HG02938 (cell line): ENCODE data around the gene SYT7.
"Not testable (repeated sequence)": the region's sequence is repeated elsewhere in the genome, so short reads cannot be mapped to it uniquely, and the experiment has no call there.

Experiments
- ATAC-seq: cut with Tn5 transposase; IDR thresholded peaks from one replicate; pipeline ENCODE4 v1.9.1; 2021; ENCODE audit warnings: mild to moderate bottlenecking, moderate library complexity; ENCODE audit not compliant: unreplicated experiment

SYT7 gene

GRCh38 chr11:61581030-61581928 is at the start of gene SYT7:
TSS of gene SYT7 (minus strand) at chr11:61581076. CDS start at chr11:61580820, 256 bp downstream.
- peak; percentile 85 for ATAC-seq

- no peak for ATAC-seq
Measured at GRCh38 chr11:61630089-61630488, 49.2 kb upstream of the SYT7 start.

GRCh38 chr11:61629082-61629833 is 48.4 kb upstream of the SYT7 start:
- ATAC-seq: no peak

- no peak for ATAC-seq
Measured at GRCh38 chr11:61628662-61628970, 47.7 kb upstream of the SYT7 start.

GRCh38 chr11:61627850-61628661 is 47.2 kb upstream of the SYT7 start:
- ATAC-seq: no peak

GRCh38 chr11:61626580-61627380 is 45.9 kb upstream of the SYT7 start:
- ATAC-seq: no peak

GRCh38 chr11:61625525-61625924 is 44.6 kb upstream of the SYT7 start:
- ATAC-seq: no peak

- ATAC-seq: no peak
Measured at GRCh38 chr11:61621917-61622585, 41.2 kb upstream of the SYT7 start.

- ATAC-seq: no peak
Measured at GRCh38 chr11:61619471-61620226, 38.8 kb upstream of the SYT7 start.

GRCh38 chr11:61618978-61619377 is 38.1 kb upstream of the SYT7 start:
- no peak for ATAC-seq

GRCh38 chr11:61617515-61617914 is 36.6 kb upstream of the SYT7 start:
- ATAC-seq: no peak

GRCh38 chr11:61616434-61616833 is 35.6 kb upstream of the SYT7 start:
- ATAC-seq: no peak

- not testable (repeated sequence) for ATAC-seq
Measured at GRCh38 chr11:61614782-61615181, 33.9 kb upstream of the SYT7 start.

GRCh38 chr11:61613870-61614269 is 33.0 kb upstream of the SYT7 start:
- ATAC-seq: no peak

GRCh38 chr11:61613051-61613450 is 32.2 kb upstream of the SYT7 start:
- ATAC-seq: no peak

- no peak for ATAC-seq
Measured at GRCh38 chr11:61611309-61611708, 30.4 kb upstream of the SYT7 start.

- no peak for ATAC-seq
Measured at GRCh38 chr11:61610905-61611304, 30.0 kb upstream of the SYT7 start.

- no peak for ATAC-seq
Measured at GRCh38 chr11:61609980-61610366, 29.1 kb upstream of the SYT7 start.
